ENCODE measurements around the gene CACNB2.

The CACNB2 gene

DNA sequence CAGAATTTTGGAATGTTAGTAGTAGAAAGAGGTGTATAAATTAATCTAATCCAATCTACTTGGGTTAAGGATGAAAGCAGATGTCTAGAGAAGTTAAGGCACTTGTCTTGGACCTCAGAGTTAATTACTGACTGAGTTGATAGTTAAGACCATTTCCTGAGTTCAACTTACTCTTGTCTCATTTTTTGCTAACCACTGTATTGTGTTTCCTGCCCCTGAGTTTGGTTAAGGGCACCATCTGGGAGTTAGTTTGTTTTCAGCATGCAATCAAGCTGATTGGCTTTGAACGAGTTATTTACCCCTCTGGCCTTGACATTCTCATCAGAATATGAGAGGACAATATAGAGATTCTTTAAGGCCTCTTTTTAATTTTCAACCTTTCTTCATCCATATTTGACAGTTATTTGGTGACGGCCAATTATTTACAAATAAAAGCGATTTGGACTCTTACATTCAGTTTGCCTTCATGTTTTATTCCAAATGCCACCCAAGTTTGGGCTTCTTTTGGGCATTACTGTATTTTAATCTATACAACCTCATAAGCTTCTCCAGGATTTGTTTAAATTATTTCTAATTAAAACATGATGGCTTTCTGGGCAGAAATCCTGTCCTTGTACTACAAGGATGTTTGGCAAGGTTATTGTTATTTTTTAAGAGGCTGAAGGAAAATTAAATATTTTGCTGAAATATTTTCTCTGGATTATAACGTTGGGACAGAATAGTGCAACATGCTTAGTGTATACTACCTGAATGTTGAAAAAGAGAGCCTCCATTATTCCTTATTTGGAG, 225.0 kb downstream of the CACNB2 start:
- Histone ChIP-seq H3K4me3 (no peak overlapping the region), H3K36me3 (no peaks in the 10 kb centered on the region), H3K9me3 (no peaks in the 10 kb centered on the region), H3K27me3 (no peaks in the 10 kb centered on the region), H3K4me1 (peaks cover 0 to 37% (median 4%) of the 10 kb centered on the region in 4 donors), H3K27ac (peak overlapping the region in 1 of 2 donors; percentile 46)
- DNase-seq = no peak
- intact Hi-C loops (cut with DNase I; ENCODE audit: low total_unique reads) = no loop called here
- TF ChIP-seq, protein P1, sequence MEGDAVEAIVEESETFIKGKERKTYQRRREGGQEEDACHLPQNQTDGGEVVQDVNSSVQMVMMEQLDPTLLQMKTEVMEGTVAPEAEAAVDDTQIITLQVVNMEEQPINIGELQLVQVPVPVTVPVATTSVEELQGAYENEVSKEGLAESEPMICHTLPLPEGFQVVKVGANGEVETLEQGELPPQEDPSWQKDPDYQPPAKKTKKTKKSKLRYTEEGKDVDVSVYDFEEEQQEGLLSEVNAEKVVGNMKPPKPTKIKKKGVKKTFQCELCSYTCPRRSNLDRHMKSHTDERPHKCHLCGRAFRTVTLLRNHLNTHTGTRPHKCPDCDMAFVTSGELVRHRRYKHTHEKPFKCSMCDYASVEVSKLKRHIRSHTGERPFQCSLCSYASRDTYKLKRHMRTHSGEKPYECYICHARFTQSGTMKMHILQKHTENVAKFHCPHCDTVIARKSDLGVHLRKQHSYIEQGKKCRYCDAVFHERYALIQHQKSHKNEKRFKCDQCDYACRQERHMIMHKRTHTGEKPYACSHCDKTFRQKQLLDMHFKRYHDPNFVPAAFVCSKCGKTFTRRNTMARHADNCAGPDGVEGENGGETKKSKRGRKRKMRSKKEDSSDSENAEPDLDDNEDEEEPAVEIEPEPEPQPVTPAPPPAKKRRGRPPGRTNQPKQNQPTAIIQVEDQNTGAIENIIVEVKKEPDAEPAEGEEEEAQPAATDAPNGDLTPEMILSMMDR (IDR thresholded peaks at IDR 0.05) = no peak

DNA sequence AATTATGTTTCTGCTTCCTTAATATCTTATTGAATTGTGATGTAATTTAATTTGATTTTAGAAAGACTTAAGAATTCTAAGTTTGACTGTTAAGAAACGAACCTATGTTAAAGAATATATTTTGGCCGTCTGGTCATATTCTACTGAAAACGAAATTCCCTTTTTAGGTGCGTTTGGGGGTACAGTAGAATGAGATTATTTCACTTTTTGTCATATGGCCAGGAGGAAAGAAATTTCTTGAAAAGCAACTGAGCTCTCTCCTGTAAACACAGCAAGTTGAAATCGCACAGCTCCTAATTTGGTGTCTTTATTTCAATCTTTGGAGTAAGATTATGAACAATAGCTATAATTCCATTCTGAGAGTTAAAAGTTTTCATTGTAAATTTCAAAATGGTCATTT, 227.6 kb downstream of the CACNB2 start:
- H3K4me1 ChIP-seq = peaks cover 0 to 37% (median 4%) of the 10 kb centered on the region in 4 donors
- peak overlapping the region; percentile 0 to 19 for H3K4me3 ChIP-seq
- H3K27ac ChIP-seq = peak overlapping the region in 1 of 2 donors; percentile 40
- no peak for DNase-seq
- no peaks in the 10 kb centered on the region for H3K9me3 ChIP-seq
- H3K36me3 ChIP-seq = no peaks in the 10 kb centered on the region
- intact Hi-C loops (cut with DNase I; ENCODE audit: low total_unique reads) = no loop called here
- H3K27me3 ChIP-seq = no peaks in the 10 kb centered on the region
- TF ChIP-seq, protein P1 (IDR thresholded peaks at IDR 0.05) = no peak

DNA sequence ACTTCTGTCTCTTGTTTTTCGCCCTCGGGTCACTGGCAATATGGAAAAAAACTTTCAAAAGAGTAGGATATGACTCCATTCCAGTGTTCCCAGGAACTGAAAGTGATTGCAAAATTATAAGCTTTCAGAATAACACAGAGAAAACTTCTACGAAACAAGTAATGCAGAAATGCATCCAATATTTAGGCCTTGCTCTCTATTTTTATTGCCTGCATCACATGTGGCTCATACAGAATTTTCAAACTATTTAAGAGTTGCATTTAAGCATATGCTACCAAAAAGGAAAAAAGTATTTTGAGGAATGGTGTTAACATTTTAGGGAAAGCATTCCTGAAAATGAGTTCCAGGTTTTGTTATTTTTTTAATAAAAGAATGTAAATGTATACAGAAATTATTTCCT, 228.0 kb downstream of the CACNB2 start:
- no peaks in the 10 kb centered on the region for H3K36me3 ChIP-seq
- H3K9me3 ChIP-seq = no peaks in the 10 kb centered on the region
- no peak for DNase-seq
- H3K27me3 ChIP-seq = no peaks in the 10 kb centered on the region
- intact Hi-C loops (cut with DNase I; ENCODE audit: low total_unique reads) = no loop called here
- peak overlapping the region in 1 of 2 donors; percentile 40 for H3K27ac ChIP-seq
- H3K4me1 ChIP-seq = peaks cover 0 to 37% (median 4%) of the 10 kb centered on the region in 4 donors
- H3K4me3 ChIP-seq = peak overlapping the region; percentile 0 to 19
- TF ChIP-seq, protein P1 (IDR thresholded peaks at IDR 0.05) = no peak

DNA sequence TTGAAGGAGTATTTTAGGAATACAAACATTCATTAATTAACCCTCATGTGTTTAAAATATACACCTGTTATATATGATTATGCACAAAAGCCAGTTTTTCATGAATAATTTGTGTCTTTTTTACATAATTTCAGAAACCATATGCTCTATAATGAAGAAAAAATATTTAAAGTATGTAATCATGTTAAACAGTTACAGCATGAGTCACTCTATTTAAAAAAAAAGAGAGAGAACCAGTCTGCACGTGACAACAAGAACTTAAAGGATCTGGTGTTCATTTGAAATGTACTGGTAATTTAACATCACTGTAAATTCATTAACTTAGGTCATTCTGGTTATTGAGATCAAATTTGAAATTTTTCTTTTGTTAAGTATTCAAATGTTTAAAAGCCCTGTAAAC, 228.5 kb downstream of the CACNB2 start:
- TF ChIP-seq, protein P1 (IDR thresholded peaks at IDR 0.05) = no peak
- H3K4me1 ChIP-seq = peaks cover 0 to 37% (median 4%) of the 10 kb centered on the region in 4 donors

DNA sequence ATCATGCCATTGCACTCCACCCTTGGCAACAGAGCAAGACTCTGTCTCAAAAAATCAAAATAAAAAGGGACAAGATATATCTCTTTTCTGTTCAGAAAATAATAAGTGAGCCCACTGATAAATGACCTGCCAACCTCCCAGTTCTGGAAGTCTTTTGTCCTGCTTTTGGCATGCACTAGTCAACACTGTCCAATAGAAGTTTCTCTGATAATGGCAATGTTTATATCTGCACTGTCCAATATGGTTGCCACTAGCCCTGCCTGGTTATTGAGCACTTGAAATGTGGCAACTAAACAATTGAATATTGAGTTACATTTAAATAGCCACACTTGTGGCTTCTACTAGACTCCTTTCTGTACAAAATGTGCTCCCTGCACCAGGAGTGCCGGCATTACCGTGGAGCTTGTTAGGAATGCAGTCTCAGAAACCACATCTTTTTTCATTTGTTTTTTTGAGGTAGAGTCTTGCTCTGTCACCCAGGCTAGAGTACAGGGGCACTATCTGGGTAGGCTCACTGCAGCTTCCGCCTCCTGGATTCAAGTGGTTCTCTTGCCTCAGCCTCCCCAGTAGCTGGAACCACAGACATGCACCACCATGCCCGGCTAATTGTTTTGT, 229.7 kb downstream of the CACNB2 start:
- TF ChIP-seq, protein P1 (IDR thresholded peaks at IDR 0.05) = no peak
- Histone ChIP-seq H3K4me3 (no peak overlapping the region), H3K27me3 (no peaks in the 10 kb centered on the region), H3K9me3 (no peaks in the 10 kb centered on the region), H3K27ac (no peak overlapping the region), H3K36me3 (no peaks in the 10 kb centered on the region), H3K4me1 (peaks cover 0 to 35% (median 4%) of the 10 kb centered on the region in 4 donors)
- intact Hi-C loops (cut with DNase I; ENCODE audit: low total_unique reads) = no loop called here
- no peak for DNase-seq

More for the DNA sequence above, 228.5 kb downstream of the CACNB2 start:
- Histone ChIP-seq H3K27me3 (no peaks in the 10 kb centered on the region), H3K9me3 (no peaks in the 10 kb centered on the region), H3K4me3 (peak overlapping the region in 1 of 2 donors; percentile 0), H3K27ac (peak overlapping the region in 1 of 2 donors; percentile 40), H3K36me3 (no peaks in the 10 kb centered on the region)
- intact Hi-C loops (cut with DNase I; ENCODE audit: low total_unique reads) = no loop called here
- no peak for DNase-seq
